ENCODE results near the gene NACC1.

Gene NACC1

DNA sequence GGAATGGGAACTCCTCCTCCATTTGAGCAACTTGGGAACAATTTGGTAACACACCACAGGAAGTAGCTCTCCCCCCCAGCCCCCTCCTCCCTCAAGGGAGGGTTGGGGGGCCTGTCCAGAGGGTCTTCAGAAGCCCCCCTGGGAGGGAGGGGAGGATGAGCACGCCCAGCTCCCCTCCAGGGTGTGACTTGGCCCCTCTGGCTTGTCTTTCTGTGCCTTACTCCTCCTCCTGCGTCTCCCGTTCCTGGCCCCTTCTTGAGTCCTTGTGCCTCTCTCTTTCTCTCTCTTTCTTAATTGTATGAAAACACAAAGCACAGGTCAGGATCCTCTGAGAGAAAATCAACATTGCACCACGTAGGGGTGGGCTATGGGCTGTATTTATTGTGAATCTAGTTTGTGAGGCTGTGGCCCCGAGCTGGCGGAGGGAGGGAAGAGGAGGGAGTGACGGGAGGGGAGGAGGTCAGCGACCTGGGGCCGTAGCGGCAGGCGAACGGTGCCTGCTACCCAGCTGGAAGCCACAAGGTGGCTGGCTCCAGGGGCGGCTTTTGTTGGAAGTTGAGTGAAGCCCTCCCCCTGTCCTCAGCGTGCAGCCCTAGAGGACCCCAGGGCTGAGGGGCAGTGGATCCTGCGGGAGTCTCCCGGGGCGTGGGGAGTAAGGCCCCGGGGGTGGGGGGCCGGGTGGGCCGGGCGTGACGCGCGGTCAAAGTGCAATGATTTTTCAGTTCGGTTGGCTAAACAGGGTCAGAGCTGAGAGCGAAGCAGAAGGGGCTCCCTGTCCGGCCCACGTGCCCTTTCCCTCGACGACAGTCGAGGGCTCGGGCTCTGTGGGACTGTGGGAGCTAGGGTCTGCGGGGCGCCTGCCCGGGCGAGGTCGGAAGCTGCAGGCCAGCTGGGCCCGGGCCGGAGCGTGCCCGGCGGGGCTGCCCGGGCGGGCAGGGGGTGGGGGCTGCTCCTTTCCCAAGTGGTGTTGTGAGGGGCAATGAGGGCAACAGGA, 21.8 kb upstream of the NACC1 start:
- Histone ChIP-seq H3K27ac (ENCODE audit: low read depth, low read length) (no peak overlapping the region), H3K27me3 (ENCODE audit: control insufficient read depth, insufficient read depth, low read length) (peaks cover 92% of the 10 kb centered on the region), H3K36me3 (ENCODE audit: control insufficient read depth, insufficient read depth, low read length) (no peaks in the 10 kb centered on the region), H3K9me3 (ENCODE audit: control insufficient read depth, insufficient read depth, low read length) (no peaks in the 10 kb centered on the region), H3K9ac (ENCODE audit: low read depth, low read length) (peak overlapping the region; percentile 33; the same call in 1 of the 2 replicates), H3K4me3 (ENCODE audit: low read depth, low read length) (peak overlapping the region; percentile 60), H3K4me1 (ENCODE audit: control insufficient read depth, insufficient read depth, low read length) (peaks cover 30% of the 10 kb centered on the region)

- Histone ChIP-seq H3K36me3 (ENCODE audit: control insufficient read depth, insufficient read depth, low read length) (no peaks in the 10 kb centered on the region), H3K4me1 (ENCODE audit: control insufficient read depth, insufficient read depth, low read length) (peaks cover 25% of the 10 kb centered on the region), H3K9me3 (ENCODE audit: control insufficient read depth, insufficient read depth, low read length) (no peaks in the 10 kb centered on the region), H3K27me3 (ENCODE audit: control insufficient read depth, insufficient read depth, low read length) (peaks cover 93% of the 10 kb centered on the region), H3K4me3 (ENCODE audit: low read depth, low read length) (no peak overlapping the region), H3K9ac (ENCODE audit: low read depth, low read length) (no peak overlapping the region), H3K27ac (ENCODE audit: low read depth, low read length) (no peak overlapping the region)
Measured at GRCh38 chr19:13097033-13097462, 21.0 kb upstream of the NACC1 start.

- Histone ChIP-seq H3K27me3 (ENCODE audit: control insufficient read depth, insufficient read depth, low read length) (peaks cover 93% of the 10 kb centered on the region), H3K27ac (ENCODE audit: low read depth, low read length) (no peak overlapping the region), H3K4me1 (ENCODE audit: control insufficient read depth, insufficient read depth, low read length) (peaks cover 21% of the 10 kb centered on the region), H3K36me3 (ENCODE audit: control insufficient read depth, insufficient read depth, low read length) (no peaks in the 10 kb centered on the region), H3K9me3 (ENCODE audit: control insufficient read depth, insufficient read depth, low read length) (no peaks in the 10 kb centered on the region), H3K4me3 (ENCODE audit: low read depth, low read length) (no peak overlapping the region), H3K9ac (ENCODE audit: low read depth, low read length) (no peak overlapping the region)
Measured at GRCh38 chr19:13097463-13098258, 20.4 kb upstream of the NACC1 start.

- Histone ChIP-seq H3K9ac (ENCODE audit: low read depth, low read length) (no peak overlapping the region), H3K4me3 (ENCODE audit: low read depth, low read length) (no peak overlapping the region; the same call in 1 of the 2 replicates), H3K27ac (ENCODE audit: low read depth, low read length) (no peak overlapping the region), H3K36me3 (ENCODE audit: control insufficient read depth, insufficient read depth, low read length) (no peaks in the 10 kb centered on the region), H3K9me3 (ENCODE audit: control insufficient read depth, insufficient read depth, low read length) (no peaks in the 10 kb centered on the region), H3K27me3 (ENCODE audit: control insufficient read depth, insufficient read depth, low read length) (peaks cover 86% of the 10 kb centered on the region), H3K4me1 (ENCODE audit: control insufficient read depth, insufficient read depth, low read length) (peaks cover 26% of the 10 kb centered on the region)
Measured at GRCh38 chr19:13098277-13099072, 19.6 kb upstream of the NACC1 start.

GRCh38 chr19:13099073-13099999, 18.7 kb upstream of the NACC1 start:
- peak overlapping the region; percentile 28; the same call in 1 of the 2 replicates for H3K4me3 ChIP-seq (ENCODE audit: low read depth, low read length)
- peaks cover 81% of the 10 kb centered on the region for H3K27me3 ChIP-seq (ENCODE audit: control insufficient read depth, insufficient read depth, low read length)
- H3K36me3 ChIP-seq (ENCODE audit: control insufficient read depth, insufficient read depth, low read length) = no peaks in the 10 kb centered on the region
- H3K9me3 ChIP-seq (ENCODE audit: control insufficient read depth, insufficient read depth, low read length) = no peaks in the 10 kb centered on the region
- H3K4me1 ChIP-seq (ENCODE audit: control insufficient read depth, insufficient read depth, low read length) = peaks cover 22% of the 10 kb centered on the region
- H3K9ac ChIP-seq (ENCODE audit: low read depth, low read length) = no peak overlapping the region
- no peak overlapping the region for H3K27ac ChIP-seq (ENCODE audit: low read depth, low read length)

- Histone ChIP-seq H3K36me3 (ENCODE audit: control insufficient read depth, insufficient read depth, low read length) (no peaks in the 10 kb centered on the region; the same call in 1 of the 2 replicates), H3K27me3 (ENCODE audit: control insufficient read depth, insufficient read depth, low read length) (peaks cover 73% of the 10 kb centered on the region), H3K9me3 (ENCODE audit: control insufficient read depth, insufficient read depth, low read length) (no peaks in the 10 kb centered on the region), H3K4me3 (ENCODE audit: low read depth, low read length) (no peak overlapping the region), H3K4me1 (ENCODE audit: control insufficient read depth, insufficient read depth, low read length) (peaks cover 15% of the 10 kb centered on the region), H3K27ac (ENCODE audit: low read depth, low read length) (no peak overlapping the region), H3K9ac (ENCODE audit: low read depth, low read length) (no peak overlapping the region)
Measured at GRCh38 chr19:13100031-13100588, 18.0 kb upstream of the NACC1 start.

DNA sequence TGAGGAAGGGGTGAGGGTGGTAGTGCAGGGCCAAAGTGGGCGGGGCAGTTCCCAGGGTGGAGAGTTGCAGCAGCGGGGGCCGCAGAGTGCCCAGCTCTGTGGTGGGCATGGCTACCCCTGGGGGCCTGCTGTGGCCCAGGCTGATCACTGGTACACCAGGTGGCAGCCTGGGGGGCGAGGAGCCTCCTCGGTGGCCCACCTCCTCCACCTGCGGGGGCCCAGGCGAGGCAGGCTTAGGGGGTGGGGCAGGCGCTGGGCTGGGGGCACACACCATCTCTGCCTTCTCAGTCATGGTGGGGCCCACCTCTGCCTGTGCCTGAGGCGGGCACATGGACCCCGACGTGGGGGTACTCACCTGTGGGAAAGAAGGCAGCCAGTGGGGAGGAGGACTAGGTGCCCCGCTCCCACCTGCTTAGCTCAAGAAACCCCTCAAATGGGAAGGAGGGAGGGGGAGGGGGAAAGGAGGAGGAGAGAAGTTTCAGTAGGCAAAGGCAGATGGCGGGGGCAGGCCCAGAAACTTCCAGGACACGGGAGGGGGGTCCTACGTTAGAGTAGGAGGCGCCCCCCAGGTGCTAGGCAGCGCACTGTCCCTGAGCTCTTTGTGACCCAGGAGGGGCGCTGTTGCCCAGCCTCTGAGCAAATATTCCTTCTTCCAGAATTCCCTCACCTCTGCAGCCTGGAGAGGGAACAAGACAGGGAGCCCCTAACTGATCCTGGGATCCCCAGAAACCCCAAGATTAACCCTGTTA, 17.0 kb upstream of the NACC1 start:
- no peaks in the 10 kb centered on the region for H3K9me3 ChIP-seq (ENCODE audit: control insufficient read depth, insufficient read depth, low read length)
- H3K4me3 ChIP-seq (ENCODE audit: low read depth, low read length) = no peak overlapping the region
- no peaks in the 10 kb centered on the region; the same call in 1 of the 2 replicates for H3K36me3 ChIP-seq (ENCODE audit: control insufficient read depth, insufficient read depth, low read length)
- H3K27ac ChIP-seq (ENCODE audit: low read depth, low read length) = no peak overlapping the region
- H3K27me3 ChIP-seq (ENCODE audit: control insufficient read depth, insufficient read depth, low read length) = peaks cover 64% of the 10 kb centered on the region
- H3K9ac ChIP-seq (ENCODE audit: low read depth, low read length) = no peak overlapping the region
- peaks cover 10% of the 10 kb centered on the region for H3K4me1 ChIP-seq (ENCODE audit: control insufficient read depth, insufficient read depth, low read length)

GRCh38 chr19:13101590-13102415, 16.3 kb upstream of the NACC1 start:
- Histone ChIP-seq H3K27ac (ENCODE audit: low read depth, low read length) (no peak overlapping the region), H3K9ac (ENCODE audit: low read depth, low read length) (no peak overlapping the region), H3K27me3 (ENCODE audit: control insufficient read depth, insufficient read depth, low read length) (peaks cover 58% of the 10 kb centered on the region), H3K9me3 (ENCODE audit: control insufficient read depth, insufficient read depth, low read length) (no peaks in the 10 kb centered on the region), H3K36me3 (ENCODE audit: control insufficient read depth, insufficient read depth, low read length) (no peaks in the 10 kb centered on the region; the same call in 1 of the 2 replicates), H3K4me3 (ENCODE audit: low read depth, low read length) (peak overlapping the region; percentile 34; the same call in 1 of the 2 replicates), H3K4me1 (ENCODE audit: control insufficient read depth, insufficient read depth, low read length) (peaks cover 9% of the 10 kb centered on the region)

GRCh38 chr19:13102416-13102665, 15.7 kb upstream of the NACC1 start:
- Histone ChIP-seq H3K27ac (ENCODE audit: low read depth, low read length) (no peak overlapping the region), H3K4me1 (ENCODE audit: control insufficient read depth, insufficient read depth, low read length) (peaks cover 9% of the 10 kb centered on the region), H3K27me3 (ENCODE audit: control insufficient read depth, insufficient read depth, low read length) (peaks cover 53% of the 10 kb centered on the region), H3K9ac (ENCODE audit: low read depth, low read length) (no peak overlapping the region), H3K4me3 (ENCODE audit: low read depth, low read length) (peak overlapping the region; percentile 34; the same call in 1 of the 2 replicates), H3K9me3 (ENCODE audit: control insufficient read depth, insufficient read depth, low read length) (no peaks in the 10 kb centered on the region), H3K36me3 (ENCODE audit: control insufficient read depth, insufficient read depth, low read length) (peaks cover 3% of the 10 kb centered on the region)

All from HUES48 (cell line).